UCSD-AML1 (cell line): Measurements from ENCODE around the gene GLIS2.

Source experiments
- DNase-seq: peaks from one replicate; lab custom pipeline; 2025; ENCODE audit not compliant: unreplicated experiment; lab: John Stamatoyannopoulos, UW

Gene GLIS2

GRCh38 chr16:4369007-4369733, 53.3 kb downstream of the GLIS2 start:
- no peak for DNase-seq

DNA sequence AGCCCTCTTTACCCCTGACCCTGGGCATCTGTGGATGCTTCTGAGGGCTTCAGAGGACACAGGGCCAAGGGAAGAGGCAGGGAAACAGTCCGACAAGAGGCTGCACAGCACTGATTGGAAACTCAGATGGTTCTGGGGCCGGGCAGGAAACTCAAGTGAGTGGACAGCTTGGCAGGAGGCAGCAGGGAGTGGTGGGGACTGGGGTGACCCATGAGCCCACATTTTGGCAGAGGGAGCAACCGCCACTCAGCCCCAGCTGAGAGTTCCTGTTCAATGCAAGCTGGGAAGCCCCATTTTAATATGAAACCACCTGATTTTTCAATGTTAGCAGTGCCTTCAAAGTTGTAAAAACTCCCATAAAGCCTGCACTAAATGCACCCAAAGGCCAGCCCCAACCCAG, 54.3 kb downstream of the GLIS2 start:
- DNase-seq: no peak

GRCh38 chr16:4370570-4371356, 54.9 kb downstream of the GLIS2 start:
- DNase-seq: no peak

GRCh38 chr16:4371357-4372000, 55.6 kb downstream of the GLIS2 start, which contains the start of gene VASN:
TSS of gene VASN (plus strand) at chr16:4371848. CDS start at chr16:4380878, 9,030 bp downstream.
- DNase-seq: no peak

GRCh38 chr16:4372001-4372577, 56.2 kb downstream of the GLIS2 start:
- DNase-seq: no peak

GRCh38 chr16:4372578-4373355, 56.9 kb downstream of the GLIS2 start:
- no peak for DNase-seq

GRCh38 chr16:4373356-4373908, 57.6 kb downstream of the GLIS2 start:
- no peak for DNase-seq

DNA sequence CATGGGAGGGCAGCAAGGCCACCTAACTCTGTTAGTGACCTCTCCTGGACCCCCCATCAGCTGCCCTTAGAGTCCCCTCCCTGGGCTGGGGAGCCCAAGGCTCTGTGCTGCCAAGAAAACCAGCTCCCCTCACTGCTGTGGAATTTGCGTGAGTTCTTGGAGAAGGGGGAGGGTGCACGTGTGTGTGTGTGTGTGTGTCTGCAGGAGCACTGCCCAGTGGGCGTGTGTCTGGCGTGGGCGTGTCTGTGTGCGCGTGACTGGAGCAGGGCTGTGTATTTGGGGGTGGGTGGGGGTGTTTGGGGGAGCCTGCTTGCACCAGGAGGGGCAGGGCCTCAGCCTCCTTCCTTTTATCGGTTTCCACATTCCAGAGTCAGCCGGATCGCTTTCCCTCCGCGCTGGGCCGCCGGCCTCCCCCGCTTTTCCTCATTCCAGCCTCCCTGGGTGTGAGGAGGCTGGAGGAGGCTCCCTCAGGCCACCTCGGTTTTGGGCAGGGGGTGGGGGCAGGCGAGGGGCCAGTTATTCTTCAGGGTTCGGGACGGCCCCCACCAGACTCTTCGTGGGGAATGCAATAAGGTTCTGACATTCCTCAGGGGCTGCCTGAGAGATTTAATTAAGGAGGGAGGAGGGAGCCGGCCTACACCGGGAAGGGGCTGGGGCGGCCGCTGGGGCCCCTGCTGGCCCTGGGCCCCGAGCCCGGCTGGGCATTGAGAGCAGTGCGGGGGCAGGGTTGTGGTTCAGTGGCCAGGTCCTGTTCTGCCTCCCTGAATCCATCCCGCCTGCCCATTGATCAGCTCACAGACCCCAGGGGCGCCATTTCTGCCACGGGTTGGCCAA, 58.3 kb downstream of the GLIS2 start:
- DNase-seq: no peak

DNA sequence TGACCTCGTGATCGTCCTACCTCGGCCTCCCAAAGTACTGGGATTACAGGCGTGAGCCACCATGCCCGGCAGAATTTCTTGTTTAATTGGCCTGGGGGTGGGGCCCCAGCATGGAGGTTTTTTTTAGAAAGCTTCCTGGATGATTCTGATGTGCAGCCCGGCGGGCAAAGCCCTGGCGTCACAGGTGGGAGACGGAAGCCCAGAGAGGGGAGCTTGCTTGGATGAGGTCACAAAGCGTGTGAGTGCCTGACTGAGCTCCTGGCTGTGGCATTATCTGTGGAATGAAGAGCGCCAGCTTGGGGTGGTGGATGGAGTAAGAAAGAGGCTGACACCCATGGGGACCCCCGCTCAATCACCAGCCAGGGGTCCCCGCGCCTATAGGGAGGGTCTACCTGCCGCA, 59.9 kb downstream of the GLIS2 start:
- no peak for DNase-seq

- no peak for DNase-seq
Observed at GRCh38 chr16:4376126-4376892, 60.4 kb downstream of the GLIS2 start.

DNA sequence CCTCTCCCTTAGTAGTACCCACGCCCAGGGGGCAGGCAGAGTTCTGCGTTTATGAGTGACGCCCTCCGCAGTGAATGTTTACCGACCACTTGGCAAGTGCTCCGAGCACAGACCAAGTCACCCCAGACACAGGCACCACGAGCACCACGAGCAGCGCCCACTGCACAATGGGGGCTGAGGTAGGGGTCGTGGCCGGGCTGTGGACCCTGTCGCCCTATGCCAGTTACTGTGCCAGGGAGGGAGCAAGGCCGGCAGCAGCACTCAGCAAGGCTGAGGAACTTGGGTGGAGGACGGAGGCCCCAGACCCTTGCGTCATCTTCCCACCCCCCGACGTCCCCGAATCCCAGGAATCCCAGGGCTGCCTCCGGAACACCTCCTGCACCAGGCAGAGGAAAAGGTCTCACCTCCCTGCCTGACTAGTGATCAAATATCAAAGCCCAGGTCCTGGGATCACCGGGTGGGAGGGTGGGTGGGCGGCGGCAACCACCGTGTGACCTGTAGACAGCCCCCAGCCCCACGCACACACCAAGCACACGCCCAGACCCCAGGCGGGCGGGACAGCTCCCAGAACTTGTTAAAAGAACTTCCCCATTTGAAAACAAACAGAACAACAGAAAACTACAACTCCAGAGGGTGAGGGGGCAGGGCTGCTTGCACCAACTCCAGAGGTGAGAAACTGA, 61.2 kb downstream of the GLIS2 start:
- DNase-seq: no peak

DNA sequence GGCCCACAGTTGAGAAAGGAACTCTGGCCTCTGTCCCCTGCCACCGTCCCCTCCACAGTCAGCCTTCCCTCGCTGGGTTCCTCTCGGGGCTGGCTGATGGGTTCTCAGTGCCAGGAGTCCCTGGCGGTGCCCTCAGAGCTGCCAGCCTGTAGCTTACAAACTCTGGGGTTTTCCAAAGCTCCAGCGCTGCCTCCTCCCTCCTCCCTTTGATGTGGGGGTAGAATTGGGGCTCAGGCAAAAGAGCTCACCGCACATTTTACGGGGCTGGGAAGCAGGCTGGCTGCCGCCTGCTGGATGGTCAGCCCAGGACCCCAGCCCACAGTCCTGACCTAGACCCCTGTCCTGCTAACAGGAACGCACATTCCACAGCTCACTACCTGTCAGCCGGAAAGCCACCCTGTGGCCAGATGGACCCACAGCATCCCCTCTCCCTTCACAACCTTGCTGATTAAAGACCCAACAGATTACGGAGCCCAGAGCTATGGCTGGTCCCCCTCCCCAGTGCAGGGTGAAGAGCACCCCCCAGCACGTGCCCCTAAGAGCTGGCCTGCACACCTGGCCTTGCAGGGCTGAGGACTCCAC, 61.8 kb downstream of the GLIS2 start:
- no peak for DNase-seq

DNA sequence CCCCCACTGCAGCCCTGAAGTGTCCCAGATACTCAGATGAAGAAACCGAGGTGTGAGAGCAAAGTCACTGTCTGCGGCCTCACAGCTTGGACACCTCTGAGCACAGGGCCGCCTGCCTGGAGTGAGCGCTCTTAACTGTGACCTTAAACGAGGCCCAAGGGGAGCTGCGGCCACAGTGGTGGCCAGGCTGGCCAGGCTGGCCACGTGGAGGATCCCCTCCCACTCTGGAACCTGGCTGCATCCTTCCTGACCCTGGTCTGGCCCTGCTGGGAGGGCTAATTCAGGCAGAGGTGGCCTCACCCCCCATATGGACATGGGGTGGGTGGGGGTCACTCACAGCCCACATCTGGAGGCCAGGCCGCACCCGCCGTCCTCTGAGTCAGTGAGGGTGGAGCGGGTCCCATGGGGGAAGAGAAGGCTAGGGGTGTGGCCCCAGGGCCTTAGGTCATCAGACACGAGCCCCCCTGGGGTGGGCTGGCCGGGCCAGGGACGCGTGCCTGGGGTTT, 62.3 kb downstream of the GLIS2 start:
- DNase-seq: no peak

GRCh38 chr16:4378999-4379690, 63.3 kb downstream of the GLIS2 start:
- no peak for DNase-seq

DNA sequence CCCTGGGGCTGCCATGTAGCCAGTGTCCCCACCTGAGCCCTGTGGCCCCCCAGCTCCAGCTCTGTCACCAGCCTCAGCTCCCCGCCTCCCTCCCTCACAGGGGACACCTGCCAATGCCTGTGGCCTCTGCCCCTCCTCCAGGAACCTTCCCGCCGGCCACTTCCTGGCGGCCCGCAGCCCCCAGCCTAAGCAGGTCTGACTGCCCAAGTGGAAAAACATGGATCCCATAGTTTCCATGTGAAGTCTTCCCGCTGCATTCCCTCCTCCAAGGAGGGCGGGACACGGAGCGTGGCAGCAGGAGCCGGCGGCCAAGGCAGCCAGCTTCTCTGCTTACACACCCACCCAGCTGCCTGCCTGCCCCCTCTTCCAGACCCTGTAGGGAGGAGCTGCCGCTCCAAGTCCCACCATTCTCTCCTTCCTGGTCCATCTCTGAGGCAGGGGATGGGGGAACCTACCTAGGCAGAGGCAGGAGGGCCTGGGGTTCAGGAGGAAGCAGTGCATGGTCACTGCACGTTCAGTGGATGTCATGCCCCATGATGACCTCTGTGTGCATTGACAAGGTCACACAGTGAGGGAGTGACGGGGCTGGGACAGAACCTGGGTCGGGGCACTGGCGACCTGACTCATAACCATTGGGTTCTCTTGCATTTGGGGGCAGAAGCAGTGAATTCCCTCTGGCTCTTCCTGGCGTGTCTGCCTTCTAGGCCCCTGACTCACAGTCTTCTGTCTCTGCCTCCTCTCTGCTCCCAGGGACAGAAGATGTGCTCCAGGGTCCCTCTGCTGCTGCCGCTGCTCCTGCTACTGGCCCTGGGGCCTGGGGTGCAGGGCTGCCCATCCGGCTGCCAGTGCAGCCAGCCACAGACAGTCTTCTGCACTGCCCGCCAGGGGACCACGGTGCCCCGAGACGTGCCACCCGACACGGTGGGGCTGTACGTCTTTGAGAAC, 64.5 kb downstream of the GLIS2 start:
- DNase-seq: no peak
